ENCODE measurements around the gene VASP. TPM values are rescaled to one million over a fixed set of nuclear protein-coding genes. Genes with fewer than 3 reads are reported as not detected.

Gene VASP
- total and polyA plus RNA-seq, 2 of the 13 experiments (the other 11 are each of a cell fraction or from before 2014, with no cell fraction given) = 41.8 to 67.1 TPM

DNA sequence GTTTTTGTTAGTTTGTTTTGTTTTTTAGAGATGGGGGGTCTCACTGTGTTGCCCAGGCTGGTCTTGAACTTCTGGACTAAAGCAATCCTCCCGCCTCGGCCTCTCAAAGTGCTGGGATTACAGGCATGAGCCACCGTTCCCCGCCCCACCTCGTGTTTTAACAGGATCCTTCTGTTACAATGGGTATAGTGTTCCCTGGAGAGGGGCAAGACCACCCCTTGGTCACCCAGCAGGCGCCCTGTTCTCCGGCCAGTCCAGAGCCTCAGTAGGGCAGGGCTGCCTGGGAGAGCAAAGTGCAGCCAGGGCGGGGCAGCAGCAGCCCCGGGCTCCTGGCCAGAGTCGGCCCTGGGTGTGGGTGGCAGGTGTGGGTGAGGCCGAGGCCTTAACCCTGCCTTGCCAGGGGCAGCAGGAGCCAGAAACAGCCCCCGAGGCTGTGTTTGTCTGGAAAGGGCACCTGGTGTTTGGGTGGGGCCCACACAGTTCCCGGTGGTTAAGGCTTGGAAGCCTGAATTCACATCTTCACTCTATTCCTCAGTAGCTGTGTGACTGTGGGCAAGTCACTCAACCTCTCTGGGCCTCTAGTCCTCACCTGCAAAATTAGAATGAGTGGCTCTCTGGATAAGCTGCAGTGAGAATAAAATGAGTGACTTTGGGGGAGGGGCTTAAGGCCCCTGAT lies 7.2 kb downstream of the VASP start (continued):
- TF ChIP-seq, protein P1, sequence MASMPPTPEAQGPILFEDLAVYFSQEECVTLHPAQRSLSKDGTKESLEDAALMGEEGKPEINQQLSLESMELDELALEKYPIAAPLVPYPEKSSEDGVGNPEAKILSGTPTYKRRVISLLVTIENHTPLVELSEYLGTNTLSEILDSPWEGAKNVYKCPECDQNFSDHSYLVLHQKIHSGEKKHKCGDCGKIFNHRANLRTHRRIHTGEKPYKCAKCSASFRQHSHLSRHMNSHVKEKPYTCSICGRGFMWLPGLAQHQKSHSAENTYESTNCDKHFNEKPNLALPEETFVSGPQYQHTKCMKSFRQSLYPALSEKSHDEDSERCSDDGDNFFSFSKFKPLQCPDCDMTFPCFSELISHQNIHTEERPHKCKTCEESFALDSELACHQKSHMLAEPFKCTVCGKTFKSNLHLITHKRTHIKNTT (CRISPR knock-in tag; IDR thresholded peaks at IDR 0.05) = no peak
- TF ChIP-seq ELF3 (CRISPR knock-in tag; IDR thresholded peaks at IDR 0.05) (peak; percentile 53; the same call in 1 of the 2 replicates), GTF2F1 (IDR thresholded peaks at IDR 0.05; ENCODE audit: low read length) (no peak), ZNF510 (CRISPR knock-in tag; IDR thresholded peaks at IDR 0.05; ENCODE audit: low read depth) (no peak), ZSCAN9 (CRISPR knock-in tag; IDR thresholded peaks at IDR 0.05; ENCODE audit: borderline replicate concordance) (no peak; the same call in 1 of the 2 replicates), ZNF335 (CRISPR knock-in tag; IDR thresholded peaks at IDR 0.05) (no peak), FOSL1 (CRISPR knock-in tag; IDR thresholded peaks at IDR 0.05; ENCODE audit: borderline replicate concordance) (no peak), NR2F6 (IDR thresholded peaks at IDR 0.05) (no peak; the same call in 1 of the 2 replicates), NR2F6 (CRISPR knock-in tag; IDR thresholded peaks at IDR 0.05) (peak; percentile 67), FLYWCH1 (CRISPR knock-in tag; IDR thresholded peaks at IDR 0.05) (no peak), ZNF615 (CRISPR knock-in tag; IDR thresholded peaks at IDR 0.05; ENCODE audit: borderline replicate concordance) (no peak), SPEN (CRISPR knock-in tag; IDR thresholded peaks at IDR 0.05; ENCODE audit: low read depth) (peak; percentile 60), ZNF879 (CRISPR knock-in tag; IDR thresholded peaks at IDR 0.05) (no peak), PHB2 (IDR thresholded peaks at IDR 0.05; ENCODE audit: partially characterized antibody) (no peak), RFX3 (CRISPR knock-in tag; IDR thresholded peaks at IDR 0.05) (no peak), RARA (CRISPR knock-in tag; IDR thresholded peaks at IDR 0.05) (no peak; the same call in 1 of the 2 replicates), MIER3 (CRISPR knock-in tag; IDR thresholded peaks at IDR 0.05; ENCODE audit: borderline replicate concordance) (peak; percentile 82; the same call in 1 of the 2 replicates), ZNF672 (CRISPR knock-in tag; IDR thresholded peaks at IDR 0.05) (no peak), FOXA1 (IDR thresholded peaks at IDR 0.05) (no peak), FOXA1 (CRISPR knock-in tag; IDR thresholded peaks at IDR 0.05) (no peak), TCF12 (IDR thresholded peaks at IDR 0.05) (no peak), TCF12 (CRISPR knock-in tag; IDR thresholded peaks at IDR 0.05) (no peak), ZNF124 (CRISPR knock-in tag; IDR thresholded peaks at IDR 0.05) (0 out of 2 replicates have a peak, but pooled peaks have one; percentile 14), KDM3A (CRISPR knock-in tag; IDR thresholded peaks at IDR 0.05; ENCODE audit: low read depth) (peak; percentile 69; the same call in 1 of the 2 replicates), MBD4 (IDR thresholded peaks at IDR 0.05; ENCODE audit: borderline replicate concordance, low read length) (no peak), ZNF781 (CRISPR knock-in tag; IDR thresholded peaks at IDR 0.05; ENCODE audit: borderline replicate concordance, not compliant biosample characterization) (no peak), RBM39 (IDR thresholded peaks at IDR 0.05; ENCODE audit: low read depth, low read length, poor library complexity, severe bottlenecking) (no peak)
- TF ChIP-seq, protein P2, sequence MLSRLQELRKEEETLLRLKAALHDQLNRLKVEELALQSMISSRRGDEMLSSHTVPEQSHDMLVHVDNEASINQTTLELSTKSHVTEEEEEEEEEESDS (CRISPR knock-in tag; IDR thresholded peaks at IDR 0.05; ENCODE audit: borderline replicate concordance) = no peak
- TF ChIP-seq, protein P3, sequence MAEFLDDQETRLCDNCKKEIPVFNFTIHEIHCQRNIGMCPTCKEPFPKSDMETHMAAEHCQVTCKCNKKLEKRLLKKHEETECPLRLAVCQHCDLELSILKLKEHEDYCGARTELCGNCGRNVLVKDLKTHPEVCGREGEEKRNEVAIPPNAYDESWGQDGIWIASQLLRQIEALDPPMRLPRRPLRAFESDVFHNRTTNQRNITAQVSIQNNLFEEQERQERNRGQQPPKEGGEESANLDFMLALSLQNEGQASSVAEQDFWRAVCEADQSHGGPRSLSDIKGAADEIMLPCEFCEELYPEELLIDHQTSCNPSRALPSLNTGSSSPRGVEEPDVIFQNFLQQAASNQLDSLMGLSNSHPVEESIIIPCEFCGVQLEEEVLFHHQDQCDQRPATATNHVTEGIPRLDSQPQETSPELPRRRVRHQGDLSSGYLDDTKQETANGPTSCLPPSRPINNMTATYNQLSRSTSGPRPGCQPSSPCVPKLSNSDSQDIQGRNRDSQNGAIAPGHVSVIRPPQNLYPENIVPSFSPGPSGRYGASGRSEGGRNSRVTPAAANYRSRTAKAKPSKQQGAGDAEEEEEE (CRISPR knock-in tag; IDR thresholded peaks at IDR 0.05; ENCODE audit: borderline replicate concordance) = no peak
- TF ChIP-seq, protein P4, sequence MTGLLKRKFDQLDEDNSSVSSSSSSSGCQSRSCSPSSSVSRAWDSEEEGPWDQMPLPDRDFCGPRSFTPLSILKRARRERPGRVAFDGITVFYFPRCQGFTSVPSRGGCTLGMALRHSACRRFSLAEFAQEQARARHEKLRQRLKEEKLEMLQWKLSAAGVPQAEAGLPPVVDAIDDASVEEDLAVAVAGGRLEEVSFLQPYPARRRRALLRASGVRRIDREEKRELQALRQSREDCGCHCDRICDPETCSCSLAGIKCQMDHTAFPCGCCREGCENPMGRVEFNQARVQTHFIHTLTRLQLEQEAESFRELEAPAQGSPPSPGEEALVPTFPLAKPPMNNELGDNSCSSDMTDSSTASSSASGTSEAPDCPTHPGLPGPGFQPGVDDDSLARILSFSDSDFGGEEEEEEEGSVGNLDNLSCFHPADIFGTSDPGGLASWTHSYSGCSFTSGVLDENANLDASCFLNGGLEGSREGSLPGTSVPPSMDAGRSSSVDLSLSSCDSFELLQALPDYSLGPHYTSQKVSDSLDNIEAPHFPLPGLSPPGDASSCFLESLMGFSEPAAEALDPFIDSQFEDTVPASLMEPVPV (CRISPR knock-in tag; IDR thresholded peaks at IDR 0.05) = peak; percentile 57; the same call in 1 of the 2 replicates
